Measurements from ENCODE around the gene CNTNAP2.

CNTNAP2 gene

DNA sequence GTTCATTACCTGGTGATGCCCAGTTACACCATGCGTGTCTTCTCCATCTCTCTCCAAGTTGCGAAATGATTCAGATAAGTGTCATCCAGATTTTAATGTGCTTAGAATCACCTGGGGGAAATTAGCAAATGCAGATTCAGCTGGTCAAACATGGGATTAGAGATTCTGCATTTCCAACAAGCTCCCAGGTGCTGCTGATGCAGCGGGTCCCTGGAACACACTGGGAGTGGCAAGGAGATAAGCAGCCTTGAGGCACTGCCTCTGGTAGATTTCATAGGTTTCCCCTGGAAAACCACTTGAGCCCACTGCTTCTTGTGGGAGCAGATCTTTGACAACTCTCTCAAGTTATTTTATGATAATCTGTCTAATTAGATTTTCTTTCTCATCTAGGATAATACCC, 2278.0 kb downstream of the CNTNAP2 start:
- POLR2A ChIA-PET, result no interaction called here
- CTCF ChIA-PET, result no interaction called here
- TF ChIP-seq ARNT (IDR thresholded peaks at IDR 0.05), result no peak
- TF ChIP-seq SP1 (IDR thresholded peaks at IDR 0.05), result no peak
- no peak for TF ChIP-seq TARDBP (IDR thresholded peaks at IDR 0.05)
- no peak for TF ChIP-seq ZNF384 (IDR thresholded peaks at IDR 0.05)
- DNase-seq (ENCODE audit: extremely low spot score), result no peak

DNA sequence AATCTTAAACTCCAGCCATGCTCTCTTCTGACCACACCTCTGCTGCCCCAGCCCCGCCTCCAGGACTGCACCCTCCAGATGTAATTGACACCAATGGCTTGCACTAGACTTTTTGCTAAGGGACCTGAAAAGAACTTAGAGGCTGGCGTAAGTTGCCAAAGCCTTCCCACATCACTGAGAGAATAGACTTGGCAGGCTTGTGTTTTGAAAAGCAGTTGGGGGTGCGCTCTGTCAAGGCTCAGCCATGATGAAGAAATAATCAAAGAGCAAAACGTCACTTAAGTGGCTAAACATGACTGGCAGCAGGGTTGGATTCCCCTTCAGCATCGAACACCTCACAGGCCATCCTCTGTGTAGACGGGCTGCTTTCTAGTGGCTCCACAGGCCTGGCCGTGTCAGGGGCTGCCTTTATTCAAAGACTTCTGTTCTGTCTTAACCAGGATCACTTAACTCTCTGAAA, 2278.8 kb downstream of the CNTNAP2 start:
- POLR2A ChIA-PET, result no interaction called here
- DNase-seq (ENCODE audit: extremely low spot score), result peak; percentile 49

DNA sequence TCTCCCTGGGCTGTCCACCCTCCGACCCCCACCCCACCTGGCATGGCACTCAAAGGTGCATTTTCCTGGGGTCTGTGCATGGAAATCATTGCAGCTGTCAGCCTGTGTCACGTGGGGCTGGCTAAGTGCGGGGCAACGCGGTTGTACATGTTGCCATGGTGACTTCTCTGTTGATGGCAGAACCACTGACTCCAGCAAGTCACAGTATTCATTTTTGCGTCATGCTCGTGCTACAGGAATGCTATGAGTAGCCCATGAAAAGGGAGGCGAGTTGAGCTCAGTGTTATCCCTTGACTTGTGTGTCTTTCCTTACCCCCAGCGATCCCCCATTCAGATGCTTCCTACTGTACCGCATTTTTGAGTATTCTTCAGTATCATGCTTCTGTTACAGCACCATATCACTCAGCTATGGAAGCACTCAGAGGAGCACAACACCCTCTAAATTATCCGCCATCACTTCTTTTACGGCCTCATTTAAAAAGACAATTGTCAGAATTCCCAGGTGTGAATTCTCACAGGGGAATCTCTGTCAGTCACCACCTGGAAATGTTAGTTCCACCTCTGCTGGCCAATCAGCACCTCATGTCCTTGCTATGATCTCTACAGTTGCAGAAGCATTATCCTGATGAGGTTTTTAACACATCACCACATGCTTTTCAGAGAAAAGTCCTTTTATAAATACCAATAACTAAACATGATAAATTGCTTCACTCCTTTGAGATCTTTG, 2279.6 kb downstream of the CNTNAP2 start:
- no peak for TF ChIP-seq FOXM1 (IDR thresholded peaks at IDR 0.05; ENCODE audit: borderline replicate concordance)
- no peak for TF ChIP-seq HDGF (IDR thresholded peaks at IDR 0.05; ENCODE audit: borderline replicate concordance)
- no peak for TF ChIP-seq FOXK2 (IDR thresholded peaks at IDR 0.05)
- no peak for TF ChIP-seq SUZ12 (IDR thresholded peaks at IDR 0.05)
- TF ChIP-seq, protein P1, sequence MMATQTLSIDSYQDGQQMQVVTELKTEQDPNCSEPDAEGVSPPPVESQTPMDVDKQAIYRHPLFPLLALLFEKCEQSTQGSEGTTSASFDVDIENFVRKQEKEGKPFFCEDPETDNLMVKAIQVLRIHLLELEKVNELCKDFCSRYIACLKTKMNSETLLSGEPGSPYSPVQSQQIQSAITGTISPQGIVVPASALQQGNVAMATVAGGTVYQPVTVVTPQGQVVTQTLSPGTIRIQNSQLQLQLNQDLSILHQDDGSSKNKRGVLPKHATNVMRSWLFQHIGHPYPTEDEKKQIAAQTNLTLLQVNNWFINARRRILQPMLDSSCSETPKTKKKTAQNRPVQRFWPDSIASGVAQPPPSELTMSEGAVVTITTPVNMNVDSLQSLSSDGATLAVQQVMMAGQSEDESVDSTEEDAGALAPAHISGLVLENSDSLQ (IDR thresholded peaks at IDR 0.05), result no peak
- TF ChIP-seq ZNF384 (IDR thresholded peaks at IDR 0.05), result no peak
- TF ChIP-seq ARNT (IDR thresholded peaks at IDR 0.05), result no peak
- no peak for TF ChIP-seq SP1 (IDR thresholded peaks at IDR 0.05)
- no peak for TF ChIP-seq LEF1 (IDR thresholded peaks at IDR 0.05; ENCODE audit: borderline replicate concordance)
- TF ChIP-seq FOXA1 (IDR thresholded peaks at IDR 0.05), result no peak
- TF ChIP-seq L3MBTL2 (conservative IDR thresholded peaks at IDR 0.05), result no peak
- TF ChIP-seq BHLHE40 (IDR thresholded peaks at IDR 0.05; ENCODE audit: borderline replicate concordance), result no peak
- TF ChIP-seq ELF4 (IDR thresholded peaks at IDR 0.05), result no peak
- TF ChIP-seq TARDBP (IDR thresholded peaks at IDR 0.05), result no peak
- DNase-seq (ENCODE audit: extremely low spot score), result no peak
- ChIA-PET POLR2A (no interaction called here), CTCF (no interaction called here)

More for the DNA sequence above, 2278.8 kb downstream of the CNTNAP2 start:
- CTCF ChIA-PET, result no interaction called here
- TF ChIP-seq HDGF (IDR thresholded peaks at IDR 0.05; ENCODE audit: borderline replicate concordance) (no peak), FOXA1 (IDR thresholded peaks at IDR 0.05) (no peak), ZNF384 (IDR thresholded peaks at IDR 0.05) (no peak), SP1 (IDR thresholded peaks at IDR 0.05) (no peak), BHLHE40 (IDR thresholded peaks at IDR 0.05; ENCODE audit: borderline replicate concordance) (no peak), NFRKB (IDR thresholded peaks at IDR 0.05) (no peak), L3MBTL2 (conservative IDR thresholded peaks at IDR 0.05) (no peak), ELF4 (IDR thresholded peaks at IDR 0.05) (no peak), FOXM1 (IDR thresholded peaks at IDR 0.05; ENCODE audit: borderline replicate concordance) (no peak), ARNT (IDR thresholded peaks at IDR 0.05) (no peak), FOXK2 (IDR thresholded peaks at IDR 0.05) (no peak), CTBP1 (IDR thresholded peaks at IDR 0.05; ENCODE audit: borderline replicate concordance) (no peak), LEF1 (IDR thresholded peaks at IDR 0.05; ENCODE audit: borderline replicate concordance) (no peak), TARDBP (IDR thresholded peaks at IDR 0.05) (no peak)
- TF ChIP-seq, protein P1 (IDR thresholded peaks at IDR 0.05), result no peak

DNA sequence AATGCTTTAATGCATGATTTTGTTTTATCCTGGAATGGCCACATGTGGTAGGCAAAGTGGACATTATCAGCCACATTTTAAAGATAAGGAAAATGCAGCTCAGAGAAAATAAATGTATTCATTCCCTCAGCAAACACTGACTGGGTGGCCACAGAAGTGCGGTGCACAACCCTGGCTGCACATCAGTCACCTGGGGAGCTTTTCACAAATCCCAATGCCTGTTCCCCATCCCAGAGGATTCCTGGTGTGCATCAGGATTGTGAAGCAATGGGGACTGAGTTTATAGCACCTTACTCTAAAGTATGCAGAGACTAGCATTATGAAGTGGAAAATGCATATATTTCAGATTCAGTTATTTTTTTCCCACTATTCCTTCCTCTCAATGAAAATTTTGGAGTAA, 2280.5 kb downstream of the CNTNAP2 start:
- ChIA-PET POLR2A (no interaction called here), CTCF (no interaction called here)
- no peak for TF ChIP-seq SP1 (IDR thresholded peaks at IDR 0.05)
- TF ChIP-seq ELF4 (IDR thresholded peaks at IDR 0.05), result no peak
- no peak for TF ChIP-seq LEF1 (IDR thresholded peaks at IDR 0.05; ENCODE audit: borderline replicate concordance)
- TF ChIP-seq, protein P1 (IDR thresholded peaks at IDR 0.05), result no peak
- no peak for TF ChIP-seq FOXK2 (IDR thresholded peaks at IDR 0.05)
- no peak for TF ChIP-seq ARNT (IDR thresholded peaks at IDR 0.05)
- TF ChIP-seq BHLHE40 (IDR thresholded peaks at IDR 0.05; ENCODE audit: borderline replicate concordance), result no peak
- TF ChIP-seq CTBP1 (IDR thresholded peaks at IDR 0.05; ENCODE audit: borderline replicate concordance), result no peak
- TF ChIP-seq FOXM1 (IDR thresholded peaks at IDR 0.05; ENCODE audit: borderline replicate concordance), result no peak
- DNase-seq (ENCODE audit: extremely low spot score), result no peak

DNA sequence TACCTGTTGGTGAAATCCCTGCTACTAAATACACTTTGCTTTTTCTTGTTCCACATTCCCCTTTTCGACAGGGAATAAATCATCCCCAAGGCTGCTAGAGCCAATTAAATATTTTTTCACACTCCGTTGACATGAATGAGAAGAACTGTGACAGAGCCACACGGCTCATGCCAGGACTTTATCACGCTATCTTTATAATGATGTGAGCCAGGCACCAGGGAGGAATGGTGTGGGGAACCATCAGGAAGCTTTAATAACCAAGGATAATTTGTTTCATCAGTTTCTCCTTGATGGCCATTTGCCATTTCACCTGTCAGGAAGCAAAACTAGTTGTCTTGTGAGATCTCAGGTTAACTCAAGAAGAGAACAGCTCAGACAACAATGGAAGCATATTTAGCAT, 2280.9 kb downstream of the CNTNAP2 start:
- ChIA-PET POLR2A (no interaction called here), CTCF (no interaction called here)
- no peak for DNase-seq (ENCODE audit: extremely low spot score)
- TF ChIP-seq CTBP1 (IDR thresholded peaks at IDR 0.05; ENCODE audit: borderline replicate concordance) (no peak), SUZ12 (IDR thresholded peaks at IDR 0.05) (no peak), NFRKB (IDR thresholded peaks at IDR 0.05) (no peak), FOXM1 (IDR thresholded peaks at IDR 0.05; ENCODE audit: borderline replicate concordance) (no peak), ZNF384 (IDR thresholded peaks at IDR 0.05) (no peak), SP1 (IDR thresholded peaks at IDR 0.05) (no peak), ELF4 (IDR thresholded peaks at IDR 0.05) (no peak), L3MBTL2 (conservative IDR thresholded peaks at IDR 0.05) (no peak)
- TF ChIP-seq, protein P1 (IDR thresholded peaks at IDR 0.05), result no peak

DNA sequence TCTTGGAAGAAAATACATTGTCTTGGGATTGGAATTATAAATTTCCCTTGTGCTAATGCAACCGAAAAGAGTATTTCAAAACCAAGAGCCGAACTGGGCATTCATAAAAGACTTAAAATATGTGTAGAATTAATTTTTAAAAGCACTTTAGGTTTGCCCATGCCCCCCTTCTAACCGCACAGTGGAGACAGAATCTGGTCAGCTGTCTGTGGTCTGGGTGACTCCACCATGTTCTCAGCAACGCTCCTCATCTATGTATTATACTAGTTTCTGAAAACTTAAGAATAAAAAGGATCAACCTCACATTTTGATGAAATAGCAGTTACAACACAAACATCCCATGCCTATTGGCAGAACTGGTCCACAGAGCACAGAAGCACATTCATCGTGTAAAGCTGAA, 2281.4 kb downstream of the CNTNAP2 start:
- CTCF ChIA-PET, result no interaction called here
- DNase-seq (ENCODE audit: extremely low spot score), result no peak
- TF ChIP-seq BHLHE40 (IDR thresholded peaks at IDR 0.05; ENCODE audit: borderline replicate concordance), result no peak
- no peak for TF ChIP-seq FOXK2 (IDR thresholded peaks at IDR 0.05)
- no peak for TF ChIP-seq LEF1 (IDR thresholded peaks at IDR 0.05; ENCODE audit: borderline replicate concordance)
- no peak for TF ChIP-seq L3MBTL2 (conservative IDR thresholded peaks at IDR 0.05)
- no peak for TF ChIP-seq ZNF384 (IDR thresholded peaks at IDR 0.05)
- no peak for TF ChIP-seq HDGF (IDR thresholded peaks at IDR 0.05; ENCODE audit: borderline replicate concordance)
- TF ChIP-seq, protein P1 (IDR thresholded peaks at IDR 0.05), result no peak
- no peak for TF ChIP-seq CTBP1 (IDR thresholded peaks at IDR 0.05; ENCODE audit: borderline replicate concordance)
- TF ChIP-seq FOXM1 (IDR thresholded peaks at IDR 0.05; ENCODE audit: borderline replicate concordance), result no peak
- TF ChIP-seq NFRKB (IDR thresholded peaks at IDR 0.05), result no peak
- no peak for TF ChIP-seq SUZ12 (IDR thresholded peaks at IDR 0.05)
- no peak for TF ChIP-seq ELF4 (IDR thresholded peaks at IDR 0.05)
- TF ChIP-seq SP1 (IDR thresholded peaks at IDR 0.05), result no peak
- no peak for TF ChIP-seq ARNT (IDR thresholded peaks at IDR 0.05)
- no peak for TF ChIP-seq TARDBP (IDR thresholded peaks at IDR 0.05)
- no peak for TF ChIP-seq FOXA1 (IDR thresholded peaks at IDR 0.05)
- POLR2A ChIA-PET, result no interaction called here
